Choroid plexus epithelial cell (primary cell): ENCODE measurements around the gene CSN1S1.

Experiments used
- DNase-seq: peaks from one replicate; pipeline ENCODE4 v3.0.0-alpha.2; 2010; ENCODE audit warnings: low read depth
- H3K4me3 ChIP-seq: 2 replicates; pipeline ENCODE4 v1.5.1; 2011; ENCODE audit warnings: low read depth, mild to moderate bottlenecking, control low read depth, low read length, moderate library complexity
- TF ChIP-seq, protein P1 (sequence below): conservative IDR thresholded peaks from 2 replicates; pipeline ENCODE4 v1.5.1; 2011; ENCODE audit warnings: low read depth, mild to moderate bottlenecking, control low read depth, inconsistent platforms, low read length, moderate library complexity

CSN1S1 gene

DNA sequence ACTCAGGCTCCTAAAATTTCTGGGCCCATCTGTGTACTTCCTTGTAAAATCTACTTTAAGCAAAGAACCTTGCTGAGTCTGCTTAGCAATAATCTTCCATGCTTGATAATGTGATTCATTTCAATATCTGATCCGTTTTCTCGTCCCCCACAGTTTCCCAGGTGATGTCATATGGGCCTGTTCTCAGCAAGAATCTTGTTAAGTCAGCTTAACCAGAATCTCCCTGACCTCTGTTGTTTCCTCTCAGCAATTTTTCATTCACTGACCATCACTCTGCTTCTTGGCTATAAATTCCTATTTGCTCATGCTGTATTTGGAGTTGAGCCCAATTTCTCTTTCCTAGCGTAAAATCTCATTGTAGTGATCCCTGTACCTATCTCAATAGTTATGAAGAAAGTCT, 20.7 kb downstream of the CSN1S1 start:
- DNase-seq = peak; percentile 63

DNA sequence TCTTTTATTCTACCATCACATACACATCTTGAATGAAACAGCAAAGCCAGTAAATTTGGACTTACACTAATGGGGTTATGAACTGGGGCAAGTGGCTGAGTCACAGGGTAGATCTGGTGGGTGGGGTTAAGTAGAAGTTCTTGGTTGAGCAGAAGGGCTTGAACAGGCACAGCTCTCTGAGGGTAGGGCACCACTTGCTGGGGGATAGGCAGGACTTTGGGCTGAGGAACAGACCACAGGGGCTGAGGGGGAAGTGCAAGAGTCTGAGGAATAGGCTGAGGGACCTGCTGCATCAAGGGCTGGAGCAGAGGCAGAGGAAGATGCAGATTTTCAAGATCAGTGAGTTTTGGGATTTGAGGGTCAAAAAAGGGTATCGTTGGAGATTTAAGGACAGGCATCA, 26.3 kb downstream of the CSN1S1 start:
- TF ChIP-seq, protein P1, sequence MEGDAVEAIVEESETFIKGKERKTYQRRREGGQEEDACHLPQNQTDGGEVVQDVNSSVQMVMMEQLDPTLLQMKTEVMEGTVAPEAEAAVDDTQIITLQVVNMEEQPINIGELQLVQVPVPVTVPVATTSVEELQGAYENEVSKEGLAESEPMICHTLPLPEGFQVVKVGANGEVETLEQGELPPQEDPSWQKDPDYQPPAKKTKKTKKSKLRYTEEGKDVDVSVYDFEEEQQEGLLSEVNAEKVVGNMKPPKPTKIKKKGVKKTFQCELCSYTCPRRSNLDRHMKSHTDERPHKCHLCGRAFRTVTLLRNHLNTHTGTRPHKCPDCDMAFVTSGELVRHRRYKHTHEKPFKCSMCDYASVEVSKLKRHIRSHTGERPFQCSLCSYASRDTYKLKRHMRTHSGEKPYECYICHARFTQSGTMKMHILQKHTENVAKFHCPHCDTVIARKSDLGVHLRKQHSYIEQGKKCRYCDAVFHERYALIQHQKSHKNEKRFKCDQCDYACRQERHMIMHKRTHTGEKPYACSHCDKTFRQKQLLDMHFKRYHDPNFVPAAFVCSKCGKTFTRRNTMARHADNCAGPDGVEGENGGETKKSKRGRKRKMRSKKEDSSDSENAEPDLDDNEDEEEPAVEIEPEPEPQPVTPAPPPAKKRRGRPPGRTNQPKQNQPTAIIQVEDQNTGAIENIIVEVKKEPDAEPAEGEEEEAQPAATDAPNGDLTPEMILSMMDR = no peak
- DNase-seq = no peak
- H3K4me3 ChIP-seq = no peak overlapping the region

More for the DNA sequence above, 20.7 kb downstream of the CSN1S1 start:
- no peak overlapping the region for H3K4me3 ChIP-seq
- TF ChIP-seq, protein P1 = no peak

DNA sequence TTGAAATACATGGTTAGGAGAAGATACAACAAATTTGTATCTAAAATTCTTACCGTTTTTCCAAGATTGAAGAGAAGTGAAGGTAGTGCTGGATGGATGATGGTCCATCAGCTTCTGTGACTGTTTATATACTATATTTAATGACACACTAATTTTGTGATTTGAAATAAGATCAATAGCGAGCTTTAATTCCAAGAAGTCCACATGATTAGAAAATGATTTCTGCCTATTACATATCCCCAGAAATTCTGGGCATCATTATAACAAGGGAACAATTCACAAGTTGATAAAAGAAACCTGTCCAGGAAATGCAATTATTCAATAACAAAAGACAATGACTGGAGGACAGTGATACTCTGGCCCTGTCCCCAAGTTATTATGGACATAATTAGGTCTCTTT, 34.8 kb downstream of the CSN1S1 start, which contains the start of gene CSN2:
CSN2 (minus strand) TSS at position 101 of the 400 bp plus-strand sequence. CDS start 4,733 bp downstream, outside the sequence.
- H3K4me3 ChIP-seq = no peak within 1 kb of the TSS
- TF ChIP-seq, protein P1 = no peak
- no peak for DNase-seq

DNA sequence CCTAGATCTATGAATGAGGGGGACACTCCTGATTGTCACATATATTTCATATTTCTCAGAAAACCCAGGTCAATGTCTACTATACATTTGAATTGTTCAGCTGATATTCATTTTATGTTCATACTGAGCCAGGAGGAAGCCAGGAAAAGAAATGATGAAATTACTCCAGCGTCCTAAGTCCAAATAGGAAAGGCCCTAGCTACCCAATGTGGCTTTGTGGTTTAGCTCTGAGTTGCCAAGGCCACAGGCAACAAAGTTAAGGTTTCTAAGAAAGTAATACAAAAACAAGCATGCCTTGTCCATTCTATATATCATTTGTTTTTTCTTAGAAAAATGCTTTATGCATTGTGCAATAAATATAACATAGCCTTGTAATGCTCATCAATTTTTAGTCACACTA, 39.2 kb downstream of the CSN1S1 start:
- no peak overlapping the region for H3K4me3 ChIP-seq
- TF ChIP-seq, protein P1 = no peak
- peak; percentile 53 for DNase-seq

DNA sequence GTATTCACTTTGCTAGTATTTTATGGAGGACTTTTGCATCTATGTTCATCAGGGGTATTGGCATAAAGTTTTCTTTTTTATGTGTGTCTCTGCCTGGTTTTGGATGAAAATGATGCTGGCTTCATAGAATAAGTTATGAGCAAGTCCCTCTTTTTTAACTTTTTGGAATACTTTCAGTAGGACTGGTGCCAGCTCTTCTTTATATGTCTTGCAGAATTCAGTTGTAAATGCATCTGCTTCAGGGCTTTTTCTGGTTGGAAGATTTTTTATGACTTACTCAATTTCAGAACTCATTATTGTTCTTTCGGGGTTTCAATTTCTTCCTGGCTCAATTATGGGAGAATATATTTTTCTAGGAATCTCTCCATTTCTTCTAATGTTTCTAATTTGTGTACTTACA, 43.8 kb downstream of the CSN1S1 start:
- TF ChIP-seq, protein P1 = no peak
- DNase-seq = no peak
- no peak overlapping the region for H3K4me3 ChIP-seq

DNA sequence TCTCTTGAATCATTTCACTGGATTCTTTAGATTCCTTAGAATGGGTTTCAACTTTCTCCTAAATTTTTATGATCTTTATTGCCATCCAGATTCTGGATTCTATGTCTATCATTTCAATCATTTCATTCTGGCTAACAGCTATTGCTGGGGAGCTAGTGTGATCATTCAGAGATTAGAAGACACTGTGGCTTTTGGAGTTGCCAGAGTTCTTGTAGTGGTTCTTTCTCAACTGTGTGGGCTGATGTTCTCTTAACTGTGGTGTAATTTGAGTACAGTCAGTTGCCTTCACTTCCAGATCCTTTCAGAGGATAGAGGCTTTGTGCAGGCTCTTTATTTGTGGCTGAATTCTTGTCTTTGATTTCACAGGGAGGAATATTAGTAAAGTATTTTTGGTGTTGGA, 46.7 kb downstream of the CSN1S1 start:
- peak; percentile 82 for DNase-seq
- no peak overlapping the region for H3K4me3 ChIP-seq
- TF ChIP-seq, protein P1 = no peak

DNA sequence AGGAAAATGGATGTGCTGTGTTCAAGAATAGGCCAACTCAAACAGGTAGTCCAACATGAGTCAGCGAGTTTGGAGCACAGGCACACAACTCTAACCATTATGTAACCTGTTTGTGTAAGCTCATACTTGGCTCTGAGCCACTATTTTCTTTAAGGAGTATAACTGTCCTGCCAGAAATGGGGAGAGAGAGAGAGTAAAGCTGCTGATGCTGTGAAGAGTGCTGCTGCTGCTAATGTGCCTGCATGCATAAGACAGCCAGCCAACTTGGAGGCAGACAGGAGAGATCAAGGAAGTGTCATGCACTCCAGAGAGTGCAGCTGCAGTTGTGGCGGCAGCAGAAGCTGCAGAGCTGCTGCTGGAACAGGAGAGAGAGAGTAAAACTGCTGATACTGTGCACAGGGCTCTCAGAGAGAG, 53.2 kb downstream of the CSN1S1 start:
- H3K4me3 ChIP-seq = no peak overlapping the region
- TF ChIP-seq, protein P1 = no peak
- peak; percentile 91 for DNase-seq
